ENCODE measurements around the gene CST3. TPM values are rescaled to one million over a fixed set of nuclear protein-coding genes. Genes with fewer than 3 reads are reported as not detected.
"Not testable (repeated sequence)": the region's sequence is repeated elsewhere in the genome, so short reads cannot be mapped to it uniquely, and the experiment has no call there.

The CST3 gene
- total RNA-seq, 1 donor from 2014 or later = 971 TPM

- intact Hi-C loops (cut with DNase I) = no loop called here
- DNase-seq (peak; percentile 55), ATAC-seq (ENCODE audit: poor library complexity) (no peak)
Observed at GRCh38 chr20:23634044-23634801, 3.5 kb downstream of the CST3 start.

DNA sequence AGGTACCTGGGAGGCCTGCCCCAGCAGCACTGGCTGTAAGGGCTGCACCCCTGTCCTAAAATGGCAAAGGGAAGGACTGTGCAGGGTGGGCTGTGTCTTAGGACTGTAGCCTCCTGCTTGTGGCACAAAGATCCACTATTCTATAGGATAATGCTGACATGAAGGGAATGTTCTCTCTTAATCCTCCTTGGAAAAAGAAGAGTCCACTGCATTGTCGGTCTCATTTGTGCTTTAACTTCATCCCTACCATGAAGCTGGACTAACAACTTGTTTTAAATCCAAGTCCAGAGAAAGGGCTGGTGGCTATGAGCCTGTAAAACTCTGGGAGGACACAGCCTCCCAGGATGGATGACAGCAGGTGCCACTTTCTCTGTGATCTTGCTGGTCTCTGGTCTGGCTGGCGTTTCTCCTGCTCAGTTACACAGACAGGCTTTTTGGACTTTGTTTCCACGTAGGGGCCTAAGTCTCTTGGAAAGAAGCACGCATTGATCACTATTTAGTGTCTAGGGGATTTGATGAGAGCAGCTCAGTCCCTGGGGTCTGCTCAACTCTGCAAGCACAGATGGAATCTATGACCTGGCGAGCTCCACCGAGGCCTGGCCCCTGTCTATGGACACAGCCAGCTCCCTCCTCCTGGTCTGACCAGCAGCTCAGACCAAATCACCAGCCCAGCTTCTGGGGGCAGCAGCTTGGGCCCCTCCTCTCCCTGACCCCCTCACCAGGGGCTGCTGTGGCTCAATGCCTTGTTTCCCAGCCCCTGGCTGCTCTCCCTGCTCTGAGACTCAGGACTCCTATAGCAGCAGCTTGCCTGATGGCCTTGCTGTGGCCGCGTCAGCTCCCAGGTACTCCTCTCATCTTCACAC is 4.8 kb downstream of the CST3 start:
- no peak for DNase-seq
- no peak for ATAC-seq (ENCODE audit: poor library complexity)
- intact Hi-C loops (cut with DNase I) = no loop called here

GRCh38 chr20:23631981-23632710 is 5.6 kb downstream of the CST3 start:
- ATAC-seq (ENCODE audit: poor library complexity) = no peak
- intact Hi-C loops (cut with DNase I) = no loop called here
- no peak for DNase-seq

DNA sequence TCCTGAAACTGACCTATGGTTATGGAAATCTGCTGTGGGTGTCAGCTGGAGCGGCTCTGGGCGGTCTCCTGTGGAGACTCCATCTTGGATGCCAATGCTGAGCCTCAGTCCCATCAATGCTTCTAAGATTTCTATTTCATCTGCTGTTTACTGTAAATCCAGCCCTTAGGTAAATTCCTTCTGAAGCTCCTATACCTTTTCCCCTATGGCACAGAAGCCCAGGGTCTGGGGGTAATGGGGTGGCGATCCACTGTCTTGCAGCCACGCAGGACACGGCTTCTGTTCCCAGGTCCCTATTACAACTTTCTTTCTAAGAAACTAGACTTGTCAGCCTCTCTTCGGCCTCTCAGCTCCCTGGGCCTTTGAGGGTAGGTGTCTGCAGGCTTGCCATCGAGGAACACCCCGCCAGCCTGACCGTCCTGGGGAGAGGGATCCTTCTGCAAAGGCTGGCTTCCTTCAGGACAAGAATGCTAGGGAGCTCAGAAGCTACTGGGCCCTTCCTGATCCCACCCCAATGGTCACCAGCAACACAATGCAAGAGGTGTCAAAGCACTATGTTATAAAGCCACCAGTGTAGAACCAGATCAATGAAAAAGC is 6.4 kb downstream of the CST3 start:
- no peak for ATAC-seq (ENCODE audit: poor library complexity)
- DNase-seq = no peak
- intact Hi-C loops (cut with DNase I) = no loop called here

DNA sequence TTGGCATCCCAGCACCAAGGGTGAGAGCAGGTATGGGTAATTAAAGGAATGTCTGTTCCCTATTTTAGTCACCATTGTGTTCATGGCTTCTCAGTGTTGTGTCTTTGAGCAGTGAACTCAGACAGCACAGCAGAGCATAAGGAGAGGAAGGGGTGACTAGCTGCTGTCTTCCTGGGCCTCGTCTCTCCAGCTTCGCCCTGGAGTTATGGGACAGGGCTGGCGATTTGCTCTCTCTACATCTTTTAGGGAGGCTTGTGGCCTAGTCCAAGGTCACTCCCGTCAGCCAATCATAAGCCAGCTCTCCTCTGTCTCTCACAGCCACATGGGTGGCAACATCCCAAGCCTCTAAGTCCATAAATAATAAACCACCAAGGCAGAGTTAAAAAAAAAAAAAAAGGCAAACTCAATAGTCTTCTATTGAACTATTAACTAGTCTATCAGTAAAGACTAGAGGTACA is 7.3 kb downstream of the CST3 start:
- DNase-seq (no peak), ATAC-seq (ENCODE audit: poor library complexity) (no peak)
- intact Hi-C loops (cut with DNase I) = no loop called here

DNA sequence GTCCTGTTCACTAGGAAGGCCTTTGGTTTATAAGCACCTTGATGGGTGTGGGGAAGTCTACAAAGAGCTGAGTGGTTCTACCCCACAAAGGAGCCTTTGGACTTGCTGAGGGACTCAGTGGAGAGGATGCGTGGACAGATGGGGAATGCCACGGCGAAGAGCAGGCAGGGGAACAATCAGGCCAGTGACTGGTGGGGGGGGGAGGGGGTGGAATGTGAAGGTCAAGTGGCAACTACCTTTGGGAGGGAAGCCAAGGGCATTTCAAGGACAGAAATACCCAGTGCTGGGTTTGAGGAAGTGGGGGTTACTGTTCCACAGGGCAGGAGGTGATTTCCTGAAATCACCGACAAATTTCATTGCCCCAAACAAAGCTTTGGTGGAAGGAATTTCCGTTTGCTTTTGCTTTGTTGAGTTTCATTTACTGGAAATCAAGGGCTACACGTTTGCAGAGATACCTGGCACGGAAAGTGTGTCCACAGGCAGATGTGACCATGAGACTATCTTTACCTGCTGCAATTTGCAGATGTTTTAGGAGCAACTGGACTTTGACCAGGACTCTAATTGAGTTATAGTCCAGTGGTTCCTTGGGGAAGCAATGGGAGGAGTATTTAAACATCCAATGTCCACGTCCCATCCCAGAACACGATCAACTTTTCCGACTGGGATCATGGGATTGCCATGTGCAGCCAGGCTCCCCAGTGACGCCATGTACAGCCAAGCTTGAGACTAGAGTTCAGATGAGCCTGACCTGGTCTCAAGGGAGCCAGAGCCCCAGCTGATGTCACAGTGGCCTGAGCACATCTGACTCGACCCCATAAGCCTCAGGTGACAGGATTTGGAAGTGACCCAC is 8.0 kb downstream of the CST3 start:
- DNase-seq (no peak), ATAC-seq (ENCODE audit: poor library complexity) (no peak)
- intact Hi-C loops (cut with DNase I) = no loop called here

DNA sequence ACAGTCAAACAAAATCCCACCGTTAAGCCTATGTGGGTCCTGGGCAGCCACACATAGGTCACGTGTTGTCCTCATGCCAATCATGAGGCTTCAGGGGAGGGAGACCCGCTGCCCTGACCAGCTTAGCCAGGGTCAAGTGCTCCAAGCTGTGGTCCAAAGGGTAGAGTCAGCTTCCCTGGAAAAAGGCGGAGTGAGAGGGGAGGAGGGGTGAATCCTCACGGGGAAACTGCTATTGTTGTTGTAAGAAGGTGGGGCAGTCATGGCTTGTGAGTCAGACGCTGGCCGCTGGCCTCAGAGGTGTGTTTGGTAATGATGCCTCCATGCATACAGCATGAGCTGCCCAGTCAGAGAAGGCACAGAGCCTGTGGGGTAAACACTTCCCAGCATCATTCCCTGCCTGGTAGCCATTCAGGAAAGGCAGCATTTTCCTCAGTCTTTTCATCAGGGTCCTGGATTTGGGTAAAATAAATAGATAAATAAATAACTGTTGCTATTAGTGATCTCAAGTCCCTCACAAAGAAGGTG is 8.7 kb downstream of the CST3 start:
- ATAC-seq (ENCODE audit: poor library complexity) (peak; percentile 22), DNase-seq (peak; percentile 68)
- intact Hi-C loops (cut with DNase I) = no loop called here

DNA sequence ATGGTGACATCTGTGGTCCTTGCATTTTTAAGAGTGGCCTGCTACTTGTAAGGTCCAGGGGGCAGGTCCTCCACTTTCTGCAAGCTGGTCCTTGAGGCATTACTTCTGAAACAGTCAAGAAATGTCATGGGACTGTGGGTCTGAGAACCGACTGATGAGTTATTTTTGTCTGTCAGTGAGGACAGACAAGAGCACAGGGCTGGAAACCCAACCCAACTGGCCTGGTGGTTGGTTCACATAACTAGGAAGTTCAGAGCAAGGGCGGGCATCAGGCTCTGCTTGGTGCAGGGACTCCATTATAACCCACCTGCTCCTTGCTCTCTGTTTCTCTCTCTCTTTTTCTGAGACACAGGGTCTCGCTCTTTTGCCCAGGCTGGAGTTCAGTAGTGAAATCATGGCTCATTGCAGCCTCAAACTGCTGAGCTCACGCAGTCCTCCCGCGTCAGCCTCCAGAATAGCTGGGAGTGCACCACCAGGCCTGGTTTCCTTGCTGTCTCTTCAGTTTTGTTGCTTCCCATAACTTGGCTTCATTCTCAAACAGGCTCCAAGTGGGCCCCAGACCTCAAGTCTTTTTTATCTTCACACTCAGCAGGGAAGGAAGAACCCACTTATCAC is 9.2 kb downstream of the CST3 start:
- ATAC-seq (ENCODE audit: poor library complexity) (no peak), DNase-seq (no peak)
- intact Hi-C loops (cut with DNase I) = no loop called here

DNA sequence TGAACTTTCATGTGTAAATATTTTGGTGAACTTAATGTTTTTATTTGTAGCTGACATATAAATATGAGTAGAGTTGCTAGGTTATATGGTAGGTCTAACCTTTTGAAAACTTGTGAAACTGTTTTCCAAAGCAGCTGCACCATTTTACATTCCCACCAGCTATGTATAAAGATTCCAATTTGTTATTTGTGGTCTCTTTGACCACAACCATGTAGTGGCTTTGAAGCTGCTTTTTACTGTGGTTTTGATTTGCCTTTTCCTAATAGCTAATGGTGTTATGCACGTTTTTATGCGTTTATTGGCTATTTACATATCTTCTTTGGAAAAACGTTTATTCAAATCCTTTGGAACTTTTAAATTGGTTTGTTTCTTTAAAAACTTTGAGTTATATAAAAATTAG is 10.3 kb downstream of the CST3 start:
- ATAC-seq (ENCODE audit: poor library complexity) (no peak), DNase-seq (no peak)
- intact Hi-C loops (cut with DNase I) = no loop called here

DNA sequence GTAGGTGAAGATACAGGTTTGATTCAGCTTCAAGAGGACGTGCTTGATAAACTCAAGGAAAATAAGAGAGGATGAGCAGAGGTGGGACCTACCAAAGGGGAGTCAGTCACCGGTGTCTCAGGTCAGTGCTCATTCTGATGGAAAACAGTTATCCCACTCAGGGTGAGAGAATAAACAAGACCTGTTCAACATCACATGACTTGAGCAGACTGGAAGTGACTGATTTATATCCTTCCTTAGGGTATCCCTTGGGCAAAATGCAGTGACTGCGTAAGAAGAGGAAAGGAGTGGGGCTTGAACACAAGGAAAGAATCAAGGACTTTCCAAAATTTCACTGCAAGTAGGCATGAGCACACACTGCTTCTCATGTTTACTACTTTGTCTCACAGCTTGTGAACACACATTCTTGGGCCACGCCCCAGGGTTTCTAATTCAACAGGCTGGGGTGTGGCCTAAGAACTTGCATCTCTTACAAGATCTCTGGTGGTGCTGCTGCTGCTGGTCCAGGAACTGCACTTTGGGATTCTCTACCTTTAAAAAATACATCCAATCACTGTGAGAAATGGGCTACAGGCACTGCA is 11.6 kb downstream of the CST3 start:
- ATAC-seq (ENCODE audit: poor library complexity) = no peak
- DNase-seq = no peak
- intact Hi-C loops (cut with DNase I) = no loop called here

DNA sequence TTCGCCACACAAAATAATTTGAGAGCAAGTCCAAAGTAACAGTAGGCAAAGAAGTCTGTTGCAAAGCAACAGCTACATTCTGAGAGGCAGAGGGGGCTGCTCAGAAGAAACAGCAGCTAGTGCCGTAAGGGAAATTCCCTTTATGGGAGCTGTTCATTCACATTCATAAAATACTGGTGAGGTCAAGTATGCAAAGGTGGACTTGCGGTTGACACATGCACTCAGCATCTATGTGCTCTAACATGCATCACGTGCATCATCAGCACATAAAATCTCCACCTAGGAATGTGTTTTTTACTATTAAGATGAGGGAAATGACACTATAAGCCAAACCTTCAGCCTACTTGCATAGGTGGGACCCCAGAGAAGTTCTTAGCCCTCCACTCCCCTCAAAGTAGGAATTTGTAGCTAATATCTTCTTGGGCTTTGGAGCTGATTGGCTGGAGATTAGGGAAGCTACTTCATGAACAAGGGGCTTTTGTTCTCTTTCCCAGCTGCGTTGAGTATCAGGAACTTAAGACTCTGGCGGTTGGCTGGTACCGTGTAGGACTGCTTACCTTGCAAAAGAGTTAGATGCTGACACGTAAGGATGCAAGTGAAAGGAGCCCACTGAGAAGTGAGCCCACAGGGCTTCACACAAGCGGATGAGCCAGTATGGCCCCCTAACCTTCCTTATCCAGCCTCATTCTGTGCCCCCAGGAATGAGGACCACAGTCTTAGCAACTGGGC is 12.4 kb downstream of the CST3 start:
- intact Hi-C loops (cut with DNase I) = no loop called here
- no peak for DNase-seq
- ATAC-seq (ENCODE audit: poor library complexity) = no peak

DNA sequence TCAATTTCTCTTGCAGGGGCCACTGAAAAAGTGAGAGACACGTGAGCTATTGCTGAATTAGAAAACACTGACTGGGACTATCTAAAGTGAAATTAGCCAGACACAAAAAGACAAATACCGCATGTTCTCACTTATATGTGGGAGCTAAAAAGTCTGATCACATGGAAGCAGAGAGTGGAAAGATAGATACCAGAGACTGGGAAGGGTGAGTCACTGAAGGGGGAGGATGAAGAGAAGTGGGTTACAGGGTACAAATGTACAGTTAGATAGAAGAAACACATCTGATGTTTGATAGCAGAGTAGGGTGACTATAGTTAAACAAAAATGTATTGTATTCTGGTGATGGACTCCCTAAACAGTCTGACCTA is 13.4 kb downstream of the CST3 start:
- ATAC-seq (ENCODE audit: poor library complexity) = no peak
- intact Hi-C loops (cut with DNase I) = no loop called here
- no peak for DNase-seq

DNA sequence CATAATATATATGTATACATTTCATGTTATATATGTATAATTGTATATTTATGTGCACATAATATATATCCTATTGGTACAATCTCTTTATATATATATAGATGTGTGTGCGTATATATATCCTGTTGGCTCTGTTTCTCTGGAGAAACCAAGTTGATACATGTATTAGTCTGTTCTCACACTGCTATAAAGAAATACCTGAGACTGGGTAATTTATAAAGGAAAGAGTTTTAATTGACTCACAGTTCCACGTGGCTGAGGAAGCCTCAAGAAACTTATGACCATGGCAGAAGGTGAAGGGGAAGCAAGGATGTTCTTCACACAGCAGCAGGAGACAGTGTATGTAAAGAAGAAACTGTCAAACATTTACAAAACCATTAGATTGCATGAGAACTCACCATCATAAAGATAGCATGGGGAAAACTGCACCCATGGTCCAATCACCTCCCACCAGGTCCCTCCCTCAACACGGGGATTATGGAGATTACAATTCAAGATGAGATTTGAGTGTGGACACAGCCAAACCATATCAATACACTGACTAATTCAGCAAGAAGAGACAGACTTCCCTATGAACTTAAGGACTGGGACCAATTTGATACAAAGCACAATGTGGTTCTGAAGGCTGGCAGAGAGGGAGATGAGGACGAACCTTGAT is 14.0 kb downstream of the CST3 start:
- DNase-seq (no peak), ATAC-seq (ENCODE audit: poor library complexity) (no peak)
- intact Hi-C loops (cut with DNase I) = no loop called here

DNA sequence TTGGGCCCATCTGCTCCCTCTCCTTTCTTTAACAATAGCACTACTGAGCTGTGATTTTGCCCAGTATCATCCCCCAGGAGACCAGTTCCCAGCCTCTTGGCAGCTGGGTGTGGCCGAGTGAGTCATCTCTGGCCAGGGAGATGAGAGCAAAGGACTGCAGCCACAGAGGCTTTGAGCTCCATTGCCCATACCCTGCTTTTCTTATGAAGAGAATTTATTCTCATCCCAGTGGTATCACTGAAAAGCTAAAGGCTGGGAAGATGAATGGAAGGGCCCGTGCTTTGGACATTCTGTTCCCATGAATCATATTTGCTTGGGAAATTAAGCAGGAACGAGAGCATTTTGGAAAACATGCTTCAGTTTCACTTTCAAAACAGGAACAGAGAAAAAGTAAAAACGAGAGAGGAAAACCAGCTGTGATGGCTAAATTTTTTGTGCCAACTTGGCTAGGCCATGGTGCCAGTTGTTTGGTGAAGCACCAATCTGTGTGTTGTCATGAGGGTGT is 14.9 kb downstream of the CST3 start:
- intact Hi-C loops (cut with DNase I) = no loop called here
- DNase-seq (peak; percentile 83), ATAC-seq (ENCODE audit: poor library complexity) (peak; percentile 96)

DNA sequence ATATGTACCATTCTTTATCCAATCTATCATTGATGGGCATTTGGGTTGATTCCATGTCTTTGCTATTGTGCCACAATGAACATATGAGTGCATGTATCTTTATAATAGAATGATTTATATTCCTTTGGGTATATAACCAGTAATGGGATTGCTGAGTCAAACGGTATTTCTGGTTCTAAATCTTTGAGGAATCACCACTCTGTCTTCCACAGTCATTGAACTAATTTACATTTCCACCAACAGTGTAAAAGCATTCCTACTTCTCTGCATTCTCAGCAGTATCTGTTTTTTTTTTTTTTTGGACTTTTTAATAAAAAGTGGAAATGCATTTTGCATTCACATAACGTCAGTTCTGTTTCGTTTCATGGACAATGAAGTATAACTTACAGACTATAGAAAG is 15.4 kb downstream of the CST3 start:
- DNase-seq; intact Hi-C loops (cut with DNase I); ATAC-seq (ENCODE audit: poor library complexity): not testable (repeated sequence)
